HG03571 (cell line): Measurements from ENCODE around the gene FAM83G.
"Not testable (repeated sequence)": the region's sequence is repeated elsewhere in the genome, so short reads cannot be mapped to it uniquely, and the experiment has no call there.

Experiments
- ATAC-seq: cut with Tn5 transposase; IDR thresholded peaks from one replicate; pipeline ENCODE4 v1.9.1; 2021; ENCODE audit not compliant: unreplicated experiment

Gene FAM83G

GRCh38 chr17:18956581-18956980, 48.0 kb downstream of the FAM83G start:
- ATAC-seq = no peak

GRCh38 chr17:18956021-18956420, 48.5 kb downstream of the FAM83G start:
- not testable (repeated sequence) for ATAC-seq

- no peak for ATAC-seq
These were observed 49.6 kb downstream of the FAM83G start for GRCh38 chr17:18955009-18955408.

GRCh38 chr17:18954321-18954720, 50.2 kb downstream of the FAM83G start:
- no peak for ATAC-seq

GRCh38 chr17:18953231-18953728, 51.3 kb downstream of the FAM83G start:
- no peak for ATAC-seq

GRCh38 chr17:18951941-18952842, 52.4 kb downstream of the FAM83G start, which contains the start of gene SLC5A10:
Gene SLC5A10, plus strand, starts transcription at chr17:18952165. Its CDS starts 41 bp downstream, at chr17:18952206.
- no peak for ATAC-seq

GRCh38 chr17:18950944-18951905, 53.3 kb downstream of the FAM83G start:
- no peak for ATAC-seq

GRCh38 chr17:18950346-18950745, 54.2 kb downstream of the FAM83G start:
- no peak for ATAC-seq

GRCh38 chr17:18949566-18949965, 55.0 kb downstream of the FAM83G start:
- ATAC-seq = no peak

- ATAC-seq = no peak
These were observed 56.0 kb downstream of the FAM83G start for GRCh38 chr17:18948476-18949006.

GRCh38 chr17:18947866-18948265, 56.7 kb downstream of the FAM83G start:
- no peak for ATAC-seq

- ATAC-seq = no peak
These were observed 58.0 kb downstream of the FAM83G start for GRCh38 chr17:18946536-18946935.

- no peak for ATAC-seq
These were observed 59.9 kb downstream of the FAM83G start for GRCh38 chr17:18944646-18945045.

GRCh38 chr17:18938692-18939023, 65.9 kb downstream of the FAM83G start:
- ATAC-seq = no peak

GRCh38 chr17:18937981-18938691, 66.4 kb downstream of the FAM83G start:
- ATAC-seq = no peak

- ATAC-seq = no peak
These were observed 71.2 kb downstream of the FAM83G start for GRCh38 chr17:18933102-18934058.

- ATAC-seq = no peak
These were observed 72.1 kb downstream of the FAM83G start for GRCh38 chr17:18932360-18933055.

- no peak for ATAC-seq
These were observed 75.9 kb downstream of the FAM83G start for GRCh38 chr17:18928628-18929125.

GRCh38 chr17:18925187-18925586, 79.4 kb downstream of the FAM83G start:
- no peak for ATAC-seq
